ENCODE measurements around the gene MARCO.
"Not testable (repeated sequence)": the region's sequence is repeated elsewhere in the genome, so short reads cannot be mapped to it uniquely, and the experiment has no call there.

MARCO gene

DNA sequence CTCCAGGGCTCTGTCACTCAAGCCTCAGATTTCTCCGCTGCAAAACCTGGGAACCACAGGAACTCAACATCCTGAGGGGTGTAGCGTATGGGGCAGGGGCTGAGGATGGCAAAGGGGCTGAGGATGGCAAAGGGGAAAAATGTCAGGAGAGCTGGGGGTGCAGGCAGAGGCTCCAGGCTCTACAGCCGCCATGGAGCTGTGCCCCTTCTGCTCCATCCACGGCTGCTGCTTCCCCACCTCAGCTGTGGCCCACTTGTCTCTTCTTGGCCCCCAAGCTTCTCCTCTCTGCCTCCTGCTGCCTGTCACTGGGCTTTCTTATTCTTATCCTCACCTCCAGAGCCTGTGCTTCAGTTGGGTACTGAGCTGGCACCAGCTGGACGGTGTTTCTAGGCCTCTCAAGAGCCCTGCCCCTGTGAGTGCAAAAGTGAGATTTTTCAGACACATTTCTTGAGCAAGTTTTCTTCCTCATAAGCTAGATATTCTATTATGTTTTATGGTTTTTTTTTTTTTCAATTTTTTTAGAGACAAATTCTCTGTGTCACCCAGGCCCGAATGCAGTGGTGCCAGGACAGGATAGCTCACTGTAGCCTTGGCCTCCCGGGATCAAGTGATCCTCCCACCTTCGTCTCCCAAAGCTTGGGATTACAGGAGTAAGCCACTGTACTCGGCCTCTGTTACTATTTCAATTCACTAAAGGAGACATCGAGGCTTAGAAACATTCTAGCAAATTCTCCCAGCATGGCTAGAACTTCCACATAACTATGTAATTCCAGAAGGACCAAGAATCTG lies 49.0 kb downstream of the MARCO start:
- DNase-seq: no peak
- no peak for TF ChIP-seq GATA1 (IDR thresholded peaks at IDR 0.05; ENCODE audit: low read depth, low read length)

DNA sequence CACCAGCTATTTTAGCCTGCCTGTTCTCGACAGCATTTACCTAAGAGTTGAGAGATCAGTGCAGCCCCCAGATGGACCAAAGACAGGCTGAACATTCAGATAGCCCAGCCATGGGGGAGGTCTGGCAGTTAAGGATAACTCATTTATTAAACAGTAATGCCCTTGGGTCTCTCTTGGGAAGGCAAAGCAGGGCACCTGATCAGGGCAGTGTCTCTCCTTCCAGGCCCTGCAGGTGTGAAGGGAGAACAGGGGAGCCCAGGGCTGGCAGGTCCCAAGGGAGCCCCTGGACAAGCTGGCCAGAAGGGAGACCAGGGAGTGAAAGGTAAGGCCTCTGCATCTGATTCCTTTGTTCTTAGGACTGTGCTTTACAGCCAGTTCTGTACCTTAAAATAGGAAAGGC lies 49.6 kb downstream of the MARCO start:
- no peak for DNase-seq
- no peak for TF ChIP-seq POLR2A (IDR thresholded peaks at IDR 0.05; ENCODE audit: low read length)
- no peak for TF ChIP-seq GATA1 (IDR thresholded peaks at IDR 0.05; ENCODE audit: low read depth, low read length)

DNA sequence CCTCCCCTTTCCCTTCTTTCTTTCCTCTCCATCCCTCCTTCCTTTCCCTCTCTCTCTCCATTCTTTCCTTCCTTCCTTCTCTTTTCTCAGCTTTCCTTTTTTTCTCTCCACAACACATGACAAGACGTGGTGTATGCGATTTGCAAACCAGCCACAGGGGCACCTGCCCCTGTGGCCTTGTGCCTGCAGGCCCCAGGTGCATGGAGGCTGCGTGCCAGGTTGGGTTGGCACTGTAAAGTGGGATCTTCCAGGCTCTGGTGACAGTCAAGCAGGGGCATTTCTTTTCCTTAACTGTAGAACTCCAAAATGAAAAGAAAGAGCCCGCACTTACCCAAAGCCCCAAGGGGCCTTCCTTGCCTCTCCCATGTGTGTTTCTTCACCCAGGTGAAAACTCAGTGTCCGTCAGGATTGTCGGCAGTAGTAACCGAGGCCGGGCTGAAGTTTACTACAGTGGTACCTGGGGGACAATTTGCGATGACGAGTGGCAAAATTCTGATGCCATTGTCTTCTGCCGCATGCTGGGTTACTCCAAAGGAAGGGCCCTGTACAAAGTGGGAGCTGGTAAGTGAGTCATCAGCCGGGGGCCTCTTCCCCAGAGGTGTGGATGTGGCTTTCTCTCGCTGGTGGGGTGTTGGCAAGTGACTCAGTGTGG lies 50.9 kb downstream of the MARCO start:
- TF ChIP-seq POLR2A (IDR thresholded peaks at IDR 0.05; ENCODE audit: low read length): no peak
- TF ChIP-seq GATA1 (IDR thresholded peaks at IDR 0.05; ENCODE audit: low read depth, low read length): no peak
- DNase-seq: no peak

DNA sequence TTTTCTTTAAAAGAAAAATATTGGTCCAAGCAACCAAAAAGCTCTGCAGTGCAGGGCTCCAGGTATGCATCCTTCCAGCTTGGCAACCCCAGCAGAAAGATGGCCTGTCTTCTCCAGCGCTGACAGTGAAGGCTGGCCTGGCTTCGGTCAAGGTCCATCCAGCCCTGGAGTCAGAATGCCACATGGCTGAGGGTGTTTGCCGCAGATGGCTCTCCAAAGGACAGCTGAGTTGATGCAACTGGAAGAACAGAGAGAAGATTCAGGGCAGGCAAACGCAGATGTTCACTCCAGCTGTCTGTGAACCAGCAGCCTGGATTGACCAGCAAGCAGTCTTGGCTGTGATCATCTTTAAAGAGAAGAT lies 51.4 kb downstream of the MARCO start:
- no peak for TF ChIP-seq POLR2A (IDR thresholded peaks at IDR 0.05; ENCODE audit: low read length)
- no peak for TF ChIP-seq GATA1 (IDR thresholded peaks at IDR 0.05; ENCODE audit: low read depth, low read length)
- DNase-seq: no peak

DNA sequence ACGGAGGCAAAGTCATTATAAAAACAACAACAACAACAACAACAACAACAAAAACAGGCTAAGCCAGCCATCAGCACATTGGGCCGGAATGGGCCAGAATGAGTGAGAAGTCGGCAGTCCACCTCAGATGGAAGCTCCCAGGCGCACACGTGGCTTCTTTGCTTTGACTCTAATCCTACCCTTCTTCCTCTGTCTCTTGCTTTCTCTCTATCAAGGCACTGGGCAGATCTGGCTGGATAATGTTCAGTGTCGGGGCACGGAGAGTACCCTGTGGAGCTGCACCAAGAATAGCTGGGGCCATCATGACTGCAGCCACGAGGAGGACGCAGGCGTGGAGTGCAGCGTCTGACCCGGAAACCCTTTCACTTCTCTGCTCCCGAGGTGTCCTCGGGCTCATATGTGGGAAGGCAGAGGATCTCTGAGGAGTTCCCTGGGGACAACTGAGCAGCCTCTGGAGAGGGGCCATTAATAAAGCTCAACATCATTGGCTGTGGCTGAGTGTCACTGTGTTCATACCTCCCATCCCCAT lies 52.2 kb downstream of the MARCO start:
- DNase-seq: no peak
- TF ChIP-seq POLR2A (IDR thresholded peaks at IDR 0.05; ENCODE audit: low read length): no peak
- no peak for TF ChIP-seq GATA1 (IDR thresholded peaks at IDR 0.05; ENCODE audit: low read depth, low read length)

DNA sequence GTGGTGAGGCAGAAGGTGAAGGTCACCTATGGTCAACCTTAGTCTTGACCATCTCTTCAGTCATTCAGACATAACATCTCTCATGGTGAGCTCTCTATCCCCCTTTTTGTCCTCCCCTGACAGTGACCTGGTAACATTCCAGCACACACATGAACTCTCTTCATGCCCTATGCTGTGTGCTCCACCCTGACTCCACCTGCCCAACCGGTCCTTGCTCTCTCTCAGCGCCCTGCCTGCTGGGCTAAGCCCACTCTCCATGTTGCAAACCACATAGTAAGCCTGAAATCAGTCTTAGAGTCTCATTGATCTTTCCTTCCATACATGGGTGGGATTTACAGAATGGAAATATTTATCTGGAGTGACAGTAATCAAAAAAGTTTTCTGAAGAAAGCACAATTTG lies 52.8 kb downstream of the MARCO start:
- DNase-seq: no peak
- TF ChIP-seq GATA1 (IDR thresholded peaks at IDR 0.05; ENCODE audit: low read depth, low read length): no peak
- TF ChIP-seq POLR2A (IDR thresholded peaks at IDR 0.05; ENCODE audit: low read length): no peak

DNA sequence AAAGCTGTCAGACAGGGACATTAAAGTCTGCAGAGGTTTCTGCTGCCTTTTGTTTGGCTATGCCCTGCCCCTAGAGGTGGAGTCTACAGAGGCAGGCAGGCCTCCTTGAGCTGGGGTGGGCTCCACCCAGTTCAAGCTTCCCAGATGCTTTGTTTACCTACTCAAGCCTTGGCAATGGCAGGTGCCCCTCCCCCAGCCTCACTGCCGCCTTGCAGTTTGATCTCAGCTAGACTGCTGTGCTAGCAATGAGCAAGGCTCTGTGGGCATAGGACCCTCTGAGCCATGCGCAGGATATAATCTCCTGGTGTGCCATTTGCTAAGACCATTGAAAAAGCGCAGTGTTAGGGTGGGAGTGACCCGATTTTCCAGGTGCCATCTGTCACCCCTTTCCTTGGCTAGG lies 61.9 kb downstream of the MARCO start:
- DNase-seq: not testable (repeated sequence)

DNA sequence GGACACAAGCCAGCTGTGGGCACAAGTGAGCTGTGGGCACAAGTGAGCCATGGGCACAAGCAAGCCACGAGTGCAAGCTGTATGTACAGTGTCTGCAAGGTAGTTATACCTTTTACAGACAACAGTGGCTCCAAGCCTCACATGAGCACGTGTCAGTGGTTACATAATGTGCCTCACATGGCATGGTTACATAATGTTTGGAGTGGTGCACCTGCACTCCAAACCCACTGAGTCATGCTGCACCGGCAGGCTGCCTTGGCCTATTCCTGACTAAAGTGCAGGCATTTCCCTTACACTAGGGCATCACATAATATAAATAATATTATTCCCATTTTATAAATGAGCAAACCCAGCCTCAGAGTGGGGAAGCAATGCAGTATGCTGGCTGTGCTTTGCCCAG lies 62.6 kb downstream of the MARCO start:
- TF ChIP-seq POLR2A (IDR thresholded peaks at IDR 0.05; ENCODE audit: low read length): no peak
- DNase-seq: no peak

DNA sequence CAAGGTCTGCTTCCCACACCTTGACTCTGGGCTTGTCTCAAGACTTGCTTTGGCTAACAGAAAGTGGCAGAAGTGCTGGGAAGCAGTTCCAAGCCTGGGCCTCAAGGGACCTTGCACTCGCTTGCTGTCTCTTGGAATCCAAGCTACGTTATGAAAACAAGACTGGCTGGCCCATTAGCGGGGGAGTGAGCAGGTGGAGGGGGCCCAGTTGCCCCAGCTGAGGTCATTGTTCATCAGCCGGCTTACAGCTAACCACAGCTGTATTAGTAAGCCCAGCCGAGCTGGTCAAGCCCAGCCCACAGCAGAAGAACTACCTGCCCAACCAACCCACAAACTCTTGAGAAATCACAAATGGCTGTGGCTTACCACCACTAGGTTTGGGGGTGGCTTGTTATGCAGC lies 63.1 kb downstream of the MARCO start:
- TF ChIP-seq POLR2A (IDR thresholded peaks at IDR 0.05; ENCODE audit: low read length) (no peak), GATA1 (IDR thresholded peaks at IDR 0.05; ENCODE audit: low read depth, low read length) (no peak)

DNA sequence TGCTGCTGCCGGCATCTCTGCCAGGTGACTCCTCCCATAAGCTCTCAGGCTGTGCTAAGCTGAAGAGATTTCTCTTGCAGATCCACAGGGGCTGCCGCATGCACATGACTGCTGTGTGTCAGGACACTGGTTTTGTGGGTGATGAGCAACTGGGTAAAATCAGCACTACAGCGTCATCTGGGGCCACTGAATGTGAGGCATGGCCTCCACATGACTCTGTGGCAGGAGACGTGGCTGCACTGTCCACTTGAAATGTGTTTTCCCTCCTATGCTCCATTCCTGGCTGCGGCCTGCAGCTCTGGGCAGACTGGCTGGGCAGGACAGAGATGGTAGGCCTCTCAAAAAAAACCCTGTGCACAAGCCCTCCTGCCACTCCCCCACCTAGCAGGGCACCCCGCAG lies 63.6 kb downstream of the MARCO start:
- DNase-seq: no peak
- TF ChIP-seq GATA1 (IDR thresholded peaks at IDR 0.05; ENCODE audit: low read depth, low read length) (no peak), POLR2A (IDR thresholded peaks at IDR 0.05; ENCODE audit: low read length) (no peak)

More for the DNA sequence above, 63.1 kb downstream of the MARCO start:
- no peak for DNase-seq

DNA sequence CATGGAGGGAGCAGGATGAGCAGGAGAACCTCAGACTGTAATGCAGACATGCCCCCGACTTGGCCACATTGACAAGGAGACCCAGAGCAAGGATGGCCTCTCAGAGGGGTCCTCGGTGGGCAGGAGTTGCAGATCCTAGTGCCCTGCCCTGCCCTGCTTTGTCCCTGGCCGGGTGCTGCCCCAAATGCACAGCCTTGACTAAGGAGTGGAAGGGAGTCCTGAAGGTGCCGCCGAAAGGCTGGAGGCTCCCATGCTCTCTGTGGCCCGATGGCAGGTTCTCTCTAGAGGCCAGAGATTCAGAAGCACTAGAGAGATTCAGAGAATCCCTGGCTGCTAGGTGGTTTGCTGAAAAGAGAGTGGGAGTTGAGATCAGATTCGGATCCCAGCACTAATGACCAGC lies 64.4 kb downstream of the MARCO start:
- DNase-seq: no peak
- TF ChIP-seq POLR2A (IDR thresholded peaks at IDR 0.05; ENCODE audit: low read length) (no peak), GATA1 (IDR thresholded peaks at IDR 0.05; ENCODE audit: low read depth, low read length) (no peak)

DNA sequence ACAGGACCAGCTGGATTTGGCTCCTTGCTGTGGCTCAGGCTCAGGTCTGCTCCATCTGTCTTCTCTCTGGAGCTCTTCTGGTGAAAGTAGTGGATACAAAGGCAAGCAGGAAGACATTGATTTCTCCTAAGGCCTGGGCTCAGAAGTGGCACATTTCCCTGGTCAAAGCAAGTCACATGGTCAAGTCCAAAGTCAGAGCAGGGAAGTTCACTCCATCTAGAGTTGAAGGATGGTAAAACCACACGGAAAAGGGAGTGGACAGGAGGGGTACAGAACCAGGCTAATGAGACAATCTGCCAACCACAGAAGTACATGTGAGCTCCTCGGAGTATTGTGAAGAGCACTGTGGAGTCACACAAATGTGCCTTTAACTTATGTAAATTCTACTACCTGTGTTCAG lies 66.1 kb downstream of the MARCO start:
- no peak for DNase-seq

DNA sequence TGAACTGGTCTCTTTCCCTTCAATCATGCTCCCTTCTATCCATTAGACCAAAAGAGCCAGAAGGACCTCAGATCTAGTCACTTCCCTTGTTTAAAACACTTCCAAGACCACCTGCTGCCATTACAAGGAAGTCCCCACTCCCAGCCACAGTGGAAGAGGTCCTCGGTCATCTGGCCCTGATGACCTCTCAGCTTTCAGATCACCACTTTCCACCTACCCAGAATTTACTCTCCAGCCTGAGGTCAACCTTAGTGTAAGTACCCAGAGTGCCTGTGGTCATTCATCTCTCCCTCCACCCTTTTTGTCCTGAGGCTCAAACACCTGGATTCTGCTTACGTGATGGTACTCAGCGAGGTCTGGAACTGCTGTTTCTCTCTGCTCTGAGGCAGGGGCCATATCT lies 67.1 kb downstream of the MARCO start:
- no peak for TF ChIP-seq POLR2A (IDR thresholded peaks at IDR 0.05; ENCODE audit: low read length)
- TF ChIP-seq GATA1 (IDR thresholded peaks at IDR 0.05; ENCODE audit: low read depth, low read length): no peak
- DNase-seq: no peak

More for the DNA sequence above, 66.1 kb downstream of the MARCO start:
- TF ChIP-seq POLR2A (IDR thresholded peaks at IDR 0.05; ENCODE audit: low read length): no peak
- no peak for TF ChIP-seq GATA1 (IDR thresholded peaks at IDR 0.05; ENCODE audit: low read depth, low read length)

DNA sequence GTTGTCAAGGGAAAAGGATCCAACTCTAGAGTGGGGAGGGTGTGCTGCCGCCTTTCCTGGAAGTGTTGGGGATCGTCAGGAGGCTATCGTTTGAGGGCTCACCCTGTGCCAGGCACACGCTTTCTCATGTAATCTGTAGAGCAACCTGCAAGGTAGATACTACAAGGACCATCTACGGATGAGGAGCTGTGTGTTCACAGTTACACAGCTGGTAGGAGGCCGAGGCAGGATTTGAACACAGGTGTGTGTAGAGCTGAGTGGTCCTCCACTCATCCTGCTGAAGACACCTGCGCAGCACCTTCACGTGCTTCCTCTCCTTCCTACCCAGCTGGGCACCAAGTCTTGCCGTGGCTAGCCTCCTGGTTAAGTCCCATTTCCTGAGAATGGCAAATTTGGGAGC lies 68.3 kb downstream of the MARCO start:
- DNase-seq: no peak
- TF ChIP-seq POLR2A (IDR thresholded peaks at IDR 0.05; ENCODE audit: low read length) (no peak), GATA1 (IDR thresholded peaks at IDR 0.05; ENCODE audit: low read depth, low read length) (no peak)
